H1 (cell line): ENCODE data around the gene GBP5. TPM values are rescaled to one million over a fixed set of nuclear protein-coding genes. Genes with fewer than 3 reads are reported as not detected.

Source experiments
- CHD2 ChIP-seq: IDR thresholded peaks from 2 replicates; pipeline ENCODE4 v1.6.1; 2012; ENCODE audit warnings: low read length, improper control_type of control experiment
- CHD7 ChIP-seq: fragments of 300-600 bp; sonication (generic); IDR thresholded peaks from 2 replicates; pipeline ENCODE4 v1.7.1; 2012; ENCODE audit warnings: low read length, moderate library complexity, mild to moderate bottlenecking, inconsistent platforms; ENCODE audit not compliant: insufficient replicate concordance
- FOSL1 ChIP-seq: IDR thresholded peaks from 2 replicates; pipeline ENCODE4 v1.6.1; 2011; ENCODE audit warnings: mild to moderate bottlenecking, low read depth, low read length, moderate library complexity; ENCODE audit not compliant: insufficient read depth
- GABPA ChIP-seq: IDR thresholded peaks from 2 replicates; pipeline ENCODE4 v1.6.1; 2011; ENCODE audit warnings: mild to moderate bottlenecking, low read length, moderate library complexity, borderline replicate concordance; ENCODE audit not compliant: insufficient read depth
- HDAC2 ChIP-seq, 2 experiments: fragments of 300-600 bp in 1 of 2; sonication (generic) in 1 of 2; IDR thresholded peaks; 2 replicates each; pipeline ENCODE4 v1.6.1; 2011 to 2012; ENCODE audit warnings: low read depth in 2 of 2, low read length in 2 of 2, mild to moderate bottlenecking in 2 of 2, moderate library complexity in 2 of 2, borderline replicate concordance in 1 of 2, inconsistent platforms in 1 of 2
- NRF1 ChIP-seq: IDR thresholded peaks from 2 replicates; pipeline ENCODE4 v1.6.1; 2011; ENCODE audit warnings: mild to moderate bottlenecking, low read depth, low read length, improper control_type of control experiment
- RAD21 ChIP-seq, 2 experiments: IDR thresholded peaks in 1 of 2; conservative IDR thresholded peaks in 1 of 2; 2 replicates each; pipeline ENCODE4 v1.6.1; 2011; ENCODE audit warnings: low read depth in 2 of 2, low read length in 2 of 2, improper control_type of control experiment in 1 of 2, inconsistent platforms in 1 of 2, mild to moderate bottlenecking in 1 of 2, moderate library complexity in 1 of 2
- SIX5 ChIP-seq: IDR thresholded peaks from 2 replicates; pipeline ENCODE4 v1.6.1; 2011; ENCODE audit warnings: mild to moderate bottlenecking, low read depth, low read length
- SP1 ChIP-seq: IDR thresholded peaks from 2 replicates; pipeline ENCODE4 v1.6.1; 2011; ENCODE audit warnings: low read depth, low read length
- SP2 ChIP-seq: IDR thresholded peaks from 2 replicates; pipeline ENCODE4 v1.6.1; 2012; ENCODE audit warnings: mild to moderate bottlenecking, low read length, inconsistent platforms
- polyA plus RNA-seq, 7 experiments: library from polyadenylated mRNA; depleted of rRNA in 3 of 7; stranded (reverse) in 5 of 7; unstranded in 2 of 7; fragments of >200 nt in 5 of 7; fragments of 200-250 nt in 2 of 7; gene quantifications; 1 replicate in 5 of 7; 2 replicates in 1 of 7; 4 replicates in 1 of 7; pipeline versions ENCODE4 v1.2.1 to v1.2.3, GENCODE V29; 2011 to 2013; ENCODE audit warnings: missing spikeins in 2 of 7, mixed read lengths in 2 of 7
- total RNA-seq: library from RNA; stranded (reverse); fragmentation: NEBNext Ultra II Directional; extraction: Animal tissue kit (Norgen Biotek cat#: 25700); gene quantifications from 2 replicates; pipeline ENCODE4 v1.2.1, GENCODE V29; 2021

Gene GBP5
- total and polyA plus RNA-seq, 2 of the 8 experiments (the other 6 are each of a cell fraction or from before 2014, with no cell fraction given): not detected

GRCh38 chr1:89261926-89262515 lies 10.6 kb downstream of the GBP5 start (continued):
- no peak for TF ChIP-seq CHD7
- no peak for TF ChIP-seq HDAC2 (IDR thresholded peaks at IDR 0.05; ENCODE audit: borderline replicate concordance in 1 of 2, low read depth in 2 of 2, low read length in 2 of 2)
- no peak for TF ChIP-seq SP1
- no peak for TF ChIP-seq CHD2
- TF ChIP-seq FOSL1: no peak
- TF ChIP-seq NRF1: no peak
- TF ChIP-seq RAD21 (IDR thresholded peaks at IDR 0.05 in 1 of 2, conservative IDR thresholded peaks at IDR 0.05 in 1 of 2; ENCODE audit: low read depth in 2 of 2, low read length in 2 of 2): no peak
- TF ChIP-seq GABPA: no peak
- no peak for TF ChIP-seq SIX5
- no peak for TF ChIP-seq SP2
